Measurements from ENCODE around the gene ERF.

Gene ERF

GRCh38 chr19:42212886-42213285 is 42.0 kb downstream of the ERF start:
- DNase-seq (ENCODE audit: low read depth), result no peak

GRCh38 chr19:42208612-42209011 is 46.3 kb downstream of the ERF start:
- DNase-seq (ENCODE audit: low read depth), result no peak

- DNase-seq (ENCODE audit: low read depth), result no peak
Observed at GRCh38 chr19:42207767-42208271, 47.1 kb downstream of the ERF start.

GRCh38 chr19:42206871-42207755 is 47.8 kb downstream of the ERF start:
- DNase-seq (ENCODE audit: low read depth), result no peak

DNA sequence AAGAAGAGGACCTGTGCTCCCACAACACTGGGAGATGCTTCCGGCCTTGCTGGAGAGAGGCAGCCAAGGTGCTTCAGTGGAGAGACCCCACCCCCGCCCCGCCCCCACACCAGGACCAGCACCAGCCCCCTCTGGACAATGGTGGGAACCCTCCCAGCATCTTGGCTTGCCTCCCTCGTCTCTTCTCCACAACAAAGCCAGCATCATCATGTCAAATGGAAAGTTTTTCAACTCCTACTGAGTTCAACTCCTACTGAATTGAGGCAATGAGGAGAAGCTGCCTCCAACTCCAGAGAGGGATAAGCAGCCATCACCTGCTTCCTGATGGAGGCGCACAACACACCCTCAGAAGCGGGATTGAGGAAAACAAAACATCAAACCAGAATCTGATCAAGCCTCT is 50.3 kb downstream of the ERF start:
- DNase-seq (ENCODE audit: low read depth), result no peak

DNA sequence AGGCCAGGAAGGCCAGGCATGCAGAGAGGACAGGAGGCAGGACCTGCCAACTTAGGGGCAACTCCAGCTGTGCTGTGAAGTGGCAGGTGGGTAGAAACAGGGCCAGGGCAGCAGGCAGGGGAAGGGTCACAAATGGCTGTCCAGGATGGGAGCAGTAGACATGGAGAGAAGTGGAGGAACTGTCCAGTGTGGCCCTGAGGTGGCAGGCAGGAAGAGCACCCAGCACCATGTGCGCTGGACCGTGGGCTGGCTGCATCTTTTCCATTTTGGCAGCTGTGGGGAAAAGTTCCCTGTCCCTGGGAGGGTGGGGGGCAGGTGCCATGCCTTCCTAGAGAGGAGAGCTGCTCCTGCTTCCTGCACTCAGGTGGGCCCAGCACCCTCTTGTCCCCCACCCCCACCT is 51.2 kb downstream of the ERF start:
- DNase-seq (ENCODE audit: low read depth), result no peak

- no peak for DNase-seq (ENCODE audit: low read depth)
Observed at GRCh38 chr19:42202290-42202880, 52.5 kb downstream of the ERF start.

DNA sequence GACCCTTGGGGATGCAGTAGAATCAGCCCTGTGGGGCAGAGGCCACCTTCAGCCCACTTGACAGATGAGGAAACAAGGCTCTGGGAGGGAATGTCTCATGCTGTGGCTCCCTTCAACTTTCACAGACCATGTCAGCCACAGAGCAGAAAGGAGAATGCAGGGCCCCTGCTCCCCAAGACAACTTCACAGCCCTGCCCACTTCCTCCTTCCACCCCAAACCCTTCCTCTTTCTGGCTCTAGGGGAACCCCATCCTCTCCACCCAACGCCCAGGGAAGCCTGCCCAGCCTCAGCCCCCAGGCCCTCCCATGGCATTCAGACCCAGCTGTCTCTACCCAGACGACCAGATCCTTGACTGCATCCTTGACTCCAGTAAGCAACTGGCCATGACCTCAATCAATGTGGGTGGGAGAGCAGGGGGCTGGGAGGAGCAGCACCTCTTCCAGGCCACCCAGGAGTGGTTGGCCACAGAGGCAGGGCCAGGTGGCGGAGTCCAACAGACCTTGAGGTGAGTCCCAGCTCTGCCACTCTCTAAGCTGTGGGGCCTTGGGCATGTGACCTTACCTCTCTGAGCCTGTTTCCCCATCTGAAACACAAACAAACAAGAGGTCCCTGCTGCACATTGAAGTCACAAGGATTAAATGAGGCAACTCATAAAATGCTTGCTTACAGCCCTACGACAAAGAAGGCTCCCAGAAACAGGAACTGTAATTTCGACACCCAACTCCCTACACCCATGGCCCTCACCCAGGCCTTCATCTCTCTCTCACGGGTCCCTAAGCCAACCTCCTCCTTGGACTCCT is 53.2 kb downstream of the ERF start:
- DNase-seq (ENCODE audit: low read depth), result no peak

- DNase-seq (ENCODE audit: low read depth), result no peak
Observed at GRCh38 chr19:42200116-42200715, 54.7 kb downstream of the ERF start.

DNA sequence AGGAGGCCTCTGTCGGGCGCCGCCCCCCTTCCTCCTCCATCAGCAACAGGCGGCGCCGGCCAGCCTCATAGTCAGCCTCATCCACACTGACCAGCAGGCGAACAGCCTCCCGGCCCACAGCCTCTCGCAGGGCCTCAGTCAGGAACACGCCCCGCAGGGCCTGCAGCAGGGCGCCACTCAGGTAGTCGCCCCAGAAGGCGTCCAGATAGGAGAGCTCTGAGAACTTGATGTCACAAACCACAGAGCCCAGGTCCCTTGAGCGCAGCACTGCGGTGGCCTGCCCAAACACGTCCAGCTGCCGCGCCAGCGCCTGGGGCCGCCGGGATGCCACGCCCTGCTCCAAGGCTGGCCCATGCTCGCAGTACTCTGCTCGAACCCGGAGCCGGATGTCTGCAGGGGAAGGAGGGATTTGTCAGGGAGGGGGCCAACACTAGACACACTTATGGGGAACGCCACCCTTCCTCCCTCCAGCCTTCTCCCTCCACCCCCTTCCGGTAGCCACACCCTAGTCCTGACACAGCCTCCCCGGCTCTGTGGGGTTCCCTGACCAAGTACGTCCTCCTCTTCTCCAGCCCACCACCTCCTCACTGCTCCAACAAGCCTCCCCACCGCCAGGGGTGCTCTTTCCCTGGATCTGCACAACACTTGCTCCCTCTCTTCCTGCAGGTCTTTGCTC is 55.4 kb downstream of the ERF start:
- DNase-seq (ENCODE audit: low read depth), result no peak

DNA sequence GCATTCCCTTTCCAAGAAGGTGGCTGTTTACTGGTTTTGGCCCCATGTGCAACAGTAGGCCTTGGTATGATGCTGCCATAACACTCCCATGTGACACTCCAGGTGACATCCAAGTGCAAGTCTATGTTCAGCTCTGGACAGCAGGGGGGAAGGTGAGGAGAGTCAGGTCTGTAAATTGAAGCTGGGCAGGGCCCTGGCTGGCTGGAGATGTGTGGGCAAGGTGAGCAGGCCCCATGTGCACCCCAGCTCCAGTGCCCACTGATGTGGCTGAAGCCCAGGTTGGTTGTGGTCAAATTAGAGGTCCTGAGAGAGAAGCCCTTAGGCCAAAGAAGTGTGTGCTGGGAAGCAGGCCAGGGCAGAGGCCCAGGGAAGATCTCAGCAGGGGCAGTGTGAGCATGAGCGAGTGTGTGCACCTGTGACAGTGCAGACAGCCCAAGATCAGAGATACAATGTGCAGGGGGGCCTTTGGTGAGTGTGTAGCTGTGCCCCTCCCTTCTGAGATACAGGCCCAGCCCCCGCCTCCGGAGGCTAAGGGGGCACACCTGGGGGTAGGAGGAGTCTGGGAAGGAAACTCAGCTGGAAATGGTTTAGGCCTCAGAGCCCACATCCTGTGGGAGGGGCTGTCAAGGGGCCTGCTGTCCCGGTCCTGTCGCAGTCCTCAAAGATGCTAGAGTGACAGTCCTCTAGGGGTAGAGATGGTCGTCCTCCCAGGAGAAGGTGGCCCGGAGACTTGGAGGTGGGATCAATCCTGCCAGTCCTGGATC is 56.1 kb downstream of the ERF start:
- DNase-seq (ENCODE audit: low read depth), result no peak
